Renal cortical epithelial cell (primary cell): ENCODE results near the gene KCNQ2. TPM values are rescaled to one million over a fixed set of nuclear protein-coding genes. Genes with fewer than 3 reads are reported as not detected.

Experiments used
- DNase-seq: peaks from one replicate; pipeline ENCODE4 v3.0.0-alpha.2; 2011; ENCODE audit warnings: low read depth
- total RNA-seq: library from RNA; depleted of rRNA; stranded (reverse); fragments of >200 nt; gene quantifications from 2 replicates; pipeline ENCODE4 v1.2.3, GENCODE V29; 2014

KCNQ2 gene
- total RNA-seq, 1 donor from 2014 or later, result not detected

DNA sequence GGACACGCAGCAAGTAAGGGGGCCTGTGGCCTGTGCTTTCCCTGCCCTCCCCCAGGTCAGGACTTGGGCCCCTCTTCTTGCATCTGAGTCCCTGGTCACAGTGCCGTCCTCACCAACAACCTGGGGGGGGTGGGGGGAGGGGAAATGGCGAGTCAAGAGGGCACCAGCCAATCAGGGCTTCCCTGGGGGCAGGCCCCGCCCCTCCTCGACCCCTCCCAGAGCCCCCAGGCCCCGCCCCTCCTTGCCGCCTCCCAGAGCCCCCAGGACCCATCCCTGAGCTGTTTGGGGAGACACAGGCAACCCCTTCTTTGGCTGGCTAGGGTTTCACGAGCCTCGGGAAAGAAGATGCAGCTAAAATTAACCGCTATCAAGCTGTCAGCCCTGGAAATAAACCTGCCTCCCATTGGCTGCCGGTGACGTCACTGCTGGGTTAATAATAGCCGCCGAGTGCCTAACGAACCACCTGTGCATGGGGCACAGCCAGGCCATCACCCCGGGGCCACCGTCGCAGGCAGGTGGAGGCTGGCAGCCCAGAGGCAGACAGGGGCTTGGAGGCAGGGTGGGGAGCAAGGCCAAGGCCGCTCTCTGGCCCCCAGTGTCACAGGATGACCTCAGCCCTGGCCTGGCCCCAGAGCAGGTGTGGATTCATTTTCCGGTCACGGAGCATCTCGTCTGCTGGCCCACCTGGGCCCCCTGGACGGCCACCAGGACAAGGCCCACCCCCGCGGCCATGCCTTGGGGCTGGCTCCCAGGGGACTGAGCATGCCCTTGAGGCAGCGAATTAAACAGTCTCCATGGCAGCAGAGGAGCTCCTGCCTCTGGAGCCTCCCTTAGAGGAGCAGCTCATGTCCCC lies 29.6 kb upstream of the KCNQ2 start:
- no peak for DNase-seq

DNA sequence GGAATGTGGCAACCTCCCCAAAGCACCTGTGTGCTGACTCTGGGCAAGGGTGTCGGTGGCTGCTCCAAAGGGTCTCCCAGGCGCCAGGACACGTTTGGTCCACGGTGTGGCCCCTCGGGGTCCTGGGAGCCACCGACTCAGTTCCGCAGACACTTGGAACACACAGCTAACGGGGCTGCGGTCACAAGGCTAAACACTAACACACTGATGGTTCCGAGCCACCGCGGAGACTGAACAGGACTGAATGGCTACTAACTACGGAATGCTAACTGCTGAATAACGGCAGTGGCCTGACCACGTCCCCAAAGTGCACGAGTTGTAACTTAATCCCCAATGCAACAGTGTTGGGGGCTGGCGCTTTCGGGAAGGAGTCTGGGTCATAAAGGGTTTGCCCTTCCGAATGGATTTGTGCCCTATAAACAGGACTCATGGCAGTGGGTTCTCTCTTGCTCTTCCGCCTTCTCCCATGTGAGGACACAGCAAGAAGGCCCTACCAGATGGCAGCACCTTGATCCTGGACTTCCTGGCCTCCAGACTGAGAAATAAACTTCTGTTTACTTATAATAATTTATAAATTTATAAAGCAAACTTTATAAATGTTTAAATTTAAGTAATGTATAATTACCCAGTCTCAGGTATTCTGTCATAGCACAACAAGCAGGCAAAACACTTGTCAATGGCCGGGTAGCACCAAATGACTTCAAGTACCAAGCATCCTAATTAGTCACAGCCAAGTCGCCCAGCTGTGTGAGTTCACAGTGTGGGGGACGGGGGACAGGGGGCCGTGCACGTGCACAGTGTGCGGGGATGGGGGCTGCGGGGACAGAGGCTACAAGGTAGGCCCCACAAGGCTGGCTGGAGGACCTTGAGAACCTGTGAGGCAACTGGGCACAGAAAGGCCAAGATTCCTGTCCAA lies 28.7 kb upstream of the KCNQ2 start:
- DNase-seq, result no peak

DNA sequence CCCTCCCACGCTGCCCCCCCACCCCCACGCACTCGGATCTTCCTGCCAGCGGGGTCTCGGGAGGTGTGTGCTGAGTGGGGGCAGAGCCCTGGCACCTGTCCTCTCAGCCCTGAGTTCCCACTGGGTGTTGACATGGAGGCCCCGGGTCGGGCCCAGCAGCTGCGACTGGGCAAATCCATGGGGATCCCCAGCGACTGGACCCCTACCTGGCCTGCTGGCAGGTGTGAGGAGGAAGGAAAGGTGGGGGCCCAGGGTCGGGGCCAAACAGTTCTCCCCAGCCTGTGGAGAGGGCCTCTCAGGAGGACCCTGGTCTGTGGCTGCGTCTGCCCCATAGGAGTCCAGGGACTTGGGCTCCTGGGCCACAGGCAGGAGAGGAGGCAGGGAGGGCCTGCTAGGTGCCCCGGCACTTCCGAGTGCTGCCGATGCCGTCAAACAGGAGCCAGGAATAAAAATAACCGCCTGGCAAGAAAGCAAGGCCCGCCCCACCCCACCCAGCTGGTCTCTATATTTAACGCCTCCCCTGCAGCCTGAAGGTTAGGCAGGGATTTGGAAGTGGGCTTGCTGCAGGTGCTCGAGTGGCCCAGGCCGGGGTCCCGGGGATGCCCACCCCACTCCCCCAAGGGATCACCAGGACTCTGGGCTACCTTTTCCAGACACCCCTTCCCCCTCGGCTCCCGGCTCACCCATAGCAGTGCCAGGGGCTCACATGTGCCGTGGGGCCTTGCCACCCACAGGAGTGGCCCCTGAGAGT lies 27.9 kb upstream of the KCNQ2 start:
- no peak for DNase-seq

DNA sequence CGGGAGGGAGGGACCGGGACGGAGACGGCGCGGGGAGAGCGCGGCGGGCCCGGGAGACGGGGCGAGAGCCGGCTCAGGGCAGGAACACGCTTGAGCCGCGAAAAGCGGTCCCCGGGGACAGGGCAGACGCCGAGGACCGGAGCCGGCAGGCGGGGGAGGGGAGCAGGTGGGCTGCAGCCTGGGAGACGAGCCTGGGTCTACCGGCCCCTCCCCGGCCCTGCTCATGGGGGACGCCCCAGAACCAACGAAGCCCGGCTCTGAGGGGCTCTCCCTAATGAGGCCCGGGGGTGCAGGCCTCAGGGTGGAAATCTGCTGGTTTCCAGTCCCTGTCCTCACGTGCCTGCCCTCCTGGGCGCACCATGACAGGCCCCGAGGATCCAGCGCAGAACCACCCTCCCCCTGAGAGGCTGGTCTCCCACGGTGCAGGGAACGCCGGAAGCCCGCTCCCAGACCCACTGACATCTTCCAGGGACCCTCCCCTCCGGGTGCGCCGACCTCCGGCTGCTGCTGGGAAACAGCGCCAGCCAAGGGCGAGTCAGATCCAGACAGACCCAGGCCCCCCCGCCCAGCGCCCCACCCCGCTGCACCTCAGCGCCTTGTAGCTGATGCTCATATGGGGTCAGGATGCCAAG lies 27.0 kb upstream of the KCNQ2 start:
- DNase-seq, result no peak

DNA sequence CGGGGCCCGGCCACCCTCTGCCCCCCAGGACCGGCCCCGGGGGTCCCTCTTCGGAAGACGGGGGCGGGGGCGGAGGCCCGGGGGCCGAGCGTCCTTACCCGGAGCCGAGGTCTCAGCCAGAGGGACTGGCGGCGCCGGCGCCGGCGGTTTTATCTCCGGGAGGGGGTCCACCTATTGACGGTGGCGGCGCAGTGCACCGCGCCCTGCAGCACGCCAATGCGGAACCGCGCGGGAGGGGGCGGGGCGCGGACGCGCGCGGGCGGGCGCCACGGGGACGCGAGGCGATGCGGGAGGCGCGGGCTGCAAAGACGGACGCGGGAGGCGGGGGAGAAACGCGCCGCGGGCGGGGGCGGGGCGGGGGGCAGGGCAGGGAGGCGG lies 26.5 kb upstream of the KCNQ2 start, which contains the start of gene EEF1A2:
Gene EEF1A2, minus strand, starts transcription at position 124 of the 378 bp plus-strand sequence. CDS start 1,320 bp downstream, outside the sequence.
- DNase-seq, result no peak

DNA sequence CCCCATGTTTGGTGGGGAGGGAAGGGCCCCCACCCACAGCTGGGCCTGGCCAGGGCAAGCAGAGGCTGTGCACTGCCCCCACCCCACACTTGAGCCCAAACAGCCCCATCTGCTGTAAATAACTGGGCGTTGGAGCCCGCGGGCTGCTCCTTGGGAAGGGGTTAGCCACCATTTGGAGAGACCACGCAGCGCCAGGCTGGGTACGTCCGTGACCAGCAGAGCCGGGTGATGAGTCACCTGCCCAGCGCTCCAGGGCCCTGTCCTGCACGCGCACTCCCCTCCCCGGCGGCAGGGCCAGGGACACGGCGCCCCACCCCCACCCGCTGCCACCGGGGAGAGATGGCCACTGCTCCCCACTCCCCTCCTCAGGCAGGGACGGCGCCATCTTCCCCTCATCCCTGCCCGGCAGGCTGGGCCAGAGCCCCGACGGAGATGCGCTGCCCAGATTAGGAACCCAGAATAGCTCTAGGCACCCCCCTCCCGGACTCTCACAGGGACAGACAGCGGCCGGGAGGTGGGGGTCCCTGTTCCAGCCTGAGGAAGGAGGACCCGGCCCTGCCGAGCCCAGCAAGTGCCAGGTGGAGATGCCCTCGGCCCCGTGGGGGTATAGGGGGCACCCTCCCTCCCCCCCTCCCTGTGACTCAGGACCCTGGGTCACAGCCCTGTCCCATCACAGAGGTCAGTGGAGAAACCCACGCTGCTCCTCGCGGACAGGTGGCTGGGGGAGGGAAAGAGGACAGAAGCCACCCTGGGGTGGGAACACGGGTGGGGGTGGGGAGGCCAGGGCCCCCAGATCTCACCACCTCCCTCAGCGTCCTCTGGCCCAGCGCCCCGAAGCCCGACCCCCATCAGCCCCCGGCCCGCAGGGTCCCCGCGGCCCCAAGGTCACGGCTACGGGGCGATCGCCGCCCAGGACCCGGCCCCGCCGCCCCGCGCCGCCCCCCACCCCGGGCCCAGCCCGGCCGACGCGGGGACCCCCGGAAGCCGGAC lies 25.8 kb upstream of the KCNQ2 start:
- peak; percentile 24 for DNase-seq

DNA sequence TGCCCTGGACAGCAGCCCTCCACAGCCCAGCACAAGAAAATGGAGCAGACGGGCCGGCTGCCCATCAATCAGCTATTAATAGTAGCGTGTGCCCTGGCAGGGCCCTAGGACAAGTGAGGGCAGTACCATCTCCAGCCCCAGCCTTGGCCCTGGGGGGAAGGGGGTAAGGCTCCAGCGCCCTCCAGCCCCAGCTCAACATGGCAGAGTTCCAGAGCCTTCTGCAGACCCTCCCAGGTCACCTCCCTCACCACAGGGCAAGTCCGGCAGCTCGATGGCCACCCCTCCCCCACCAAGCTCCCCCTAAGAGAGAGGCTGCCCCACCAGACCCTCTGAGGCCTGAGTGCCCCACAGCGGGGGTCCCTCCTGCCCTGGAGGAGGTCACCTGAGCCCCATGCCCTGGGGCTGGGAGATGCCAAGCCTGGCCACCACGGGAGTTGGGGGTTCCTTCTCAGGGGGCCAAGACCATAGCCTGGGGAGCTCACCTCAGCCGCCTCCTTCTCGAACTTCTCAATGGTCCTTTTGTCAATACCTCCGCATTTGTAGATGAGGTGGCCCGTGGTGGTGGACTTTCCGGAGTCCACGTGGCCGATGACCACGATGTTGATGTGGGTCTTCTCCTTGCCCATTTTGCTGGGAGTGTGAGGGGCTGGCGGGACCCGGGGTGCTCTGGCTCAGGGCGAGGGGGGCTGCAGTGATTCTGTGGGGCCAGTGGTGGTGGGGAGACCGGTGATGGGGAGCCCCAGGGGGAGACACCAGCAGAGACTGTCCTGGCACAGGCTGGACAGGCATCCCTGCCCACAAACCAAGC lies 24.9 kb upstream of the KCNQ2 start:
- DNase-seq, result no peak

DNA sequence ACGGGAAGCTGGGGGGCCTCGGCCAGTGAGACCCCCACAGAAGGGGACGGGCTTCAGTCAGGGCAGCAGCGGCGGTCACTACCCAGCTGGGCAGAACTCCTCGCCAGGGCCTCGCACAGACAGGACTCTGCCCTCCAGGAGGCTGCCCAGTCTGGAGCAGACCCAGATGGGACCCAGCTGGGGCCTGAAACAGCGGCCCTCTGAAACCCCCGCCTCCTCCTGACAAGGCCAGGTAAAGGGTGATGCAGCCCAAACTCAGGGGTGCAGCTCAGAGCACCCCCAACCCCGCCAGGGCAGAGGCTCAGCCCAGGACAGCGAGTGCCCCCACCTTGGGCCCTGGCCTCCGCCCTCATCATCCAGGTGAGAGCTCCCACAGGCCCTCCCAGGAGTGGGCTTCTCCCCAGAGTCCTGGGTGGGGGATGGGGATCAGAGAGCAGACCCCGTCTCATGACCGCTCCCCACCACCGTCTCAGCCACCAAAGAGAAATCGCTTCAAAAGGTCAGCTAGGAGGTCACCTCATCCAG lies 24.2 kb upstream of the KCNQ2 start:
- no peak for DNase-seq

DNA sequence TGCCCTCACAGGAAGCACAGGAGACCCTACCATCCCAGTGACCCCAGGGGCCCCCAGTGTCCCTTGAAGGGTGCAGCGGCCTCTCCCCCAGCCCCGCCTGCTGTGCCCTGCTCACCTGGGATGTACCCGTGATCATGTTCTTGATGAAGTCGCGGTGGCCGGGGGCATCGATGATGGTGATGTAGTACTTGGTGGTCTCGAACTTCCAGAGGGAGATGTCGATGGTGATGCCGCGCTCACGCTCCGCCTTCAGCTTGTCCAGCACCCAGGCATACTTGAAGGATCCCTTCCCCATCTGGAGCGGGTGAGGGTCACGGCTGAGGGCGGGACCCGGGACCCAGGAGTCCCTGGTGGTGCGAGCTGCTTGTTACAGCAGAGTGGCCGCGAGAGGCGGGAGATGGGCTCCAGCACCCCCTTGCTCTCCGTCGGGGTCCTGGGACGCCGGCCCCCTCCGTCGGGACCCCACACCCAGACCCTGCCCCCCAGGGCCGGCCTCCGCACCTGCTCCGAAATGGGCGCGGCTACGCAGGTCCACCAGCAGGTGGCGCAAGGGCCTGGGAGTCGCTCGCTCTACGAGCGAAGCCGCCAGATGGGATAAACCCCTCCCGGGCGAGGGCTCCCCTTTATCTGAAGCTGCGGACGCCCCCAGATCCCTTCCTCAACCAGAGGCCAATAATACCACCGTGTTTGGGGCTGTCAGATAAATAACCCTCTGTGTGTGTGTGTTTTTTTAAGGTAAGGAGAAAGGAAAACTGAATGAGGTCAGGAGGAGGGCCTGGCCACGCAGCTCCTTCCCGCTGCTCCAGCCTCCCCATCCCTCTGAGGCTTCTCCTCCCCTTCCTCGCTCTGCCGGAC lies 23.5 kb upstream of the KCNQ2 start:
- DNase-seq, result no peak

DNA sequence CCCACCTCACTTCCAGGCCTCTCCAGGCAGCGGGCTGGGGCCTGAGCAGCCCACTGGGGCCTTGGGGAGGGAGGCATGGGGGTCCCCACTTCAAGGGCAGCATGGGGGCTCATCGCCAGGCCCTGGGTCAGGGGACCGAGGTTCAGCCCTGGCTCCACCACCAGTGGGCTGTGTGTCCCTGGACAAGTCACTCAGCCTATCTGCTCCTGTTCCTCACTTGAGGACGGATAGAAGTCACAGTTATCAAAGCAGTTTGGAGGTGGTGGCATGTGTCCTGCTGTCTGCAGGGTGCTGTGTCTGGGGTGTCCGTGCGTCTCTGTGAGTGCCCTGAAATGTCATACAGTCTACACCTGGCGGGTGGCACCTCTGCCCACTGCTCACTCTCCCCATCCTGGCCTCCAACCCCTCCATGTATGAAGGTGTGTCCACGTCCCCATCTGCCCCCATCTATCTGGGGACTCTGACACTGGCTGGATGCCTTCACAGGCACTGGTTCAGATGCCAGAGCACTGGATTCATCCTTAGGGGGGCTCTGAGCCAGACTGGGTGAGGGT lies 22.8 kb upstream of the KCNQ2 start:
- DNase-seq, result no peak

DNA sequence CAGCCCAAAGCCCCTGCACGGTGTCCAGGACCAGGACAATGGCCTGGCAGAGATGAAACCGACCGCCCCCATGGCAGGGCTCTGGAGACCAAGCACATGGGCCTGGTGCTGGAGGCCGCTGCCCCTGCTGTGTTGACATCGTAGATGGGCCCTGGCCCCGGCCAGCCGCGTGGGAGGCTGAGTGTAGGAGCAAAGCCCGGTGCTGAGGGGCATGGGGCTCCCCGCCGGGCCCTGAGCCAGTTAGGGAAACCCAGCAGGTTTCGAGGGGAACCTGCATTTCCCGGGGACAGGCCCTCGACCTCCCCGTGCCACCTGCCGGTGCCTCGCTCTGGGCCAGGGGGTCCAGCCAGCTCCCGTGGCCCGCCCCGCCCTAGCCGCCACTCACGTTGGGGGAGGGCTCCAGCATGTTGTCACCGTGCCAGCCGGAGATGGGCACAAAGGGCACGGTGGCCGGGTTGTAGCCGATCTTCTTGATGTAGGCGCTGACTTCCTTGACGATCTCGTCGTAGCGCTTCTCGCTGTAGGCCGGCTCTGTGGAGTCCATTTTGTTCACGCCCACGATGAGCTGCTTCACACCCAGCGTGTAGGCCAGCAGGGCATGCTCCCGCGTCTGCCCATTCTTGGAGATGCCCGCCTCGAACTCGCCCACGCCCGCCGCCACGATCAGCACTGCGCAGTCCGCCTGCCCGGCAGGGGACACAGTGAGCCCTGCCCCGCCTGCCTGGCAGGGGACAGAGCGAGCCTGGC lies 22.1 kb upstream of the KCNQ2 start:
- DNase-seq, result no peak

DNA sequence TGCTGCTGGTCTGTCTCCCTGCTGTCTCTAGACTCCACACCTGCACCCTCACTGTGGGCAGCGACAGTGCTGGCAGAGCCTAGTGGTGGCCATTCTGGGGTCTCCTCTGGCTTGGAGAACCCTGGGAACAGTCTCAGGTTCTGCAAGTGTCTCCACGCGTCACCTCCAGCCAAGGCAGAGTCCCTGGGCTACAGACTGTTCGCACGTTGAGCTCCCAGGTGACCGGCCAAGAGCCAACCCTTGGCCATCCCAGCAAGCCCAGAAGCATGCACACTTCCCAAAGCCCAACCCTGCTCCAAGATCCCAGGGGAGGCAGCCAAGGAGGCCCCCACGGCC lies 21.6 kb upstream of the KCNQ2 start:
- no peak for DNase-seq

DNA sequence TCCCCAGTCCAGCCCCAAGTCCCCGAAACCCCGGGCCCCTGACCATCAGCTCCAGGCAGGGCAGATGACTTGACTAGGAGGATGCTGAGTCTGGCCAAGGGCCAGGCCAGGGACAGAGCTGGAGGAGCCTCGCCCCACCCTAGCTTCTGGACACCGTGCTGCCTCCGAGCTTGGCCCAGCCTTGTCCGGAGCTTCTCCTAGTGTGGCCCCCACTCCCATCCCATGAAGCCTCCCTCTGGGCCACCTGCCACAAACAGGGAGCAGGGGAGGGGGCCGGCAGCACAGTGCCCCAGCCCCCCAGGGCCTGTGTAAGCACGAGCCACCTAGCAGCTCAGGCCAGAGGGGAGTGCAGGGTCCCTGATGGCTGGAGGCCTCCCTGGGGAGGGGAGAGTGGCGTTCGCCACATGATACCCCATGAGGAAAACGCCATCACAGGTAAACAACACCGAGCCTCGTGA lies 21.1 kb upstream of the KCNQ2 start:
- no peak for DNase-seq

DNA sequence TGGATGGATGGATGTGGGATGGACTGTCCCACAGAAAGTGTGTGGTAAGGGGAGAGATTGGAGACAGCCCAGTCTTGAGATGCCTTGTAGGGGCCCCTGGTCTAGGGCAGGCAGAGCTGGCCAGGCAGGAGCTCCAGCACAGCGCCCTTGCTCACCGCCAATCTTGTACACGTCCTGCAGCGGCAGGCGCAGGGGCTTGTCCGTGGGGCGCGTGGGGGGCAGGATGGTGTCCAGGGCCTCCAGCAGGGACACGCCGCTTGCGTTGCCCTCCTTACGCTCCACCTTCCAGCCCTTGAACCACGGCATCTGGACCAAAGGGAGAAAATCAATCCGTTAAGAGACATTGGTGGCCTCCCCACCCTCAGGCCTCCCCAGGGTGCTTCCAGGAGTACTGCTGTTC lies 20.5 kb upstream of the KCNQ2 start:
- DNase-seq, result no peak

DNA sequence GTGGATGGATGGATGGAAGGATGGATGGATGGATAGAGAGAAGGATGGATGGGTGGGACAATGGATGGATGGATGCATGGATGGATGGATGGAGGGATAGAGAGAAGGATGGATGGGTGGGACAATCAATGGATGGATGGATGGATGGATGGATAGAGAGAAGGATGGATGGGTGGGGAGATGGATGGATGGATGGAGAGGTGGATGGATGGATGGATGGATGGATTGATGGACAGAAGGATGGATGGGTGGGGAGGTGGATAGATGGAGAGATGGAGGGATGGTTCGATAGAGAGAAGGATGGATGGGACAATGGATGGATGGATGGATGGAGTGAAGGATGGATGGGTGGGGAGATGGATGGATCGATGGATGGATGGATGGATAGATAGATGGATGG lies 20.1 kb upstream of the KCNQ2 start:
- DNase-seq, result no peak

DNA sequence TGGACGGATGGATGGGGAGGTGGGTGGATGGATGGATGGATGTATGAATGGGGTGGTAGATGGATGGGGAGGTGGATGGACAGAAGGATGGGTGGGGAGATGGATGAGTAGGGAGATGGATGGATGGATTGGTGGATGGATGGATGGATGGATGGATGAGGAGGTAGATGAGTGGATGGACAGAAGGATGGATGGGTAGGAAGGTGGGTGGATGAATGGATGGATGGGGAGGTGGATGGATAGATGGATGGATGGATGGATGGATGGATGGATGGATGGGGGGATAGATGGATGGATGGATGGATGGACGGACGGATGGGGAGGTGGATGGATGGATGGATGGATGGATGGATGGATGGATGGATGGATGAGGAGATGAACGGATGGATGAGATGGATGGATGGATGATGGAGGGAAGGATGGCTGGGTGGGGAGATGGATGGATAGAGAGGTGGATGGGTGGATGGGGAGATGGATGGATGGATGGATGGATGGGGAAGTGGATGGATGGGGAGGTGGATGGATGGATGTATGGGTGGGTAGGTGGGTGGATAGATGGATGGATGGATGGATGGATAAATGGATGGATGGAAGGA lies 19.3 kb upstream of the KCNQ2 start:
- no peak for DNase-seq

DNA sequence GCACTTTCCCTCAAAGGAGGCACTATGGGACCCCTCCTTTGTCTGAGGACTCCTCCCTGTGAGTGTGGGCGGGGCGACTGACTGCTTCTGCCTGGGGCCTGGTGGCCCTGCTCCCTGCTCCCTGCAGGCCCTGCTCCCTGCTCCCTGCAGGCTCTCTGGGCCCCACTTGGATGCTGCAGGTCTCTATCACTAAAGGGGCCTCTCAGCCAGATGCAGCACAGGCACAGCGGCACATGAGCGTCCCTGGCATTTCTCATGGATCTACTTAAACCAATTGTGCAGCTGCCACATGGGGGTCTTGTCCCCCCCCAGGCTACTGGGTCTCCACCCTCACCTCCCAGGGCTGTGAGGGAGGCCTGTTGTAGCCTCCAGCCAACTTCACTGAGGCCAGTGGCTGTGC lies 18.6 kb upstream of the KCNQ2 start:
- DNase-seq, result no peak
